ENCODE data around the gene NAALADL2.
A peak's percentile ranks its signal among the peaks of the same experiment; 100 is the strongest.
"Not testable (repeated sequence)": the region's sequence is repeated elsewhere in the genome, so short reads cannot be mapped to it uniquely, and the experiment has no call there.

Gene NAALADL2

DNA sequence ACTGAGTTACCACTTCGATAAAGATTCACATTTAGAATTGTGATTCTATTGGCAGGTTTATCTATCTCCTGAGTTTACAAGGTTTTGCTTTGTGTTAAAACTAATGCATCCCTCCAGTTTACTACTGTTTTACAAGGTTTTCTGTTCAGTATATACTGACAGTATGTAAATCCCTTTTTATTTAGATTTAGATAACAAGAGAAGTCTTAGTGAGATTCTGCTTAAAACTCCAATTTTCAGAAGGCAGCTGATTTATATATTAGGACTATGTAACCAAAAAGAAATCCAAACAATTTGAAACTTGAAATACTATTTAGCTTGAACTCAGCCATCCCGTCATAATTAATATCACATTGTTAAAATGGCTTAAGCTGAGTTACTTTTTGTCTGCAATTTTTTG is 619.2 kb downstream of the NAALADL2 start:
- DNase-seq (ENCODE audit: low read depth in 2 of 2), result no peak

DNA sequence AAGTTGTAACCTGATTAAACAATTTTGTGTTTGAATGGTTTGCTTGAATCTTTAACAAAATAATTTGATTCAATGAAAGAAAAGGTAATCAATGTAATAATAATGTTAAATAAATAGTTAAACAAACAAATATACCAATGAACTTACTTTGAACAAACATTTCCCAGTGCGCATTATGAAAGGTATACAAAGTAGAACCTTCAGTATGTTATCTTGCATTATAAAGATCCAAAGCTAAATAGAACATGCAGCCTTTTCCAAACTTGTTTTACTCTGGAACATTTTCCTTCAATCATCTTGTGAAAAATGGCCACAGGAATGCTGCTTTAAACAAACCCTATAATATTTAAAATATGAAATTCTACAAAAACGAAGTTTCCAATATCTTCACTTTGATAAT is 620.0 kb downstream of the NAALADL2 start:
- no peak for DNase-seq (ENCODE audit: low read depth in 2 of 2)

DNA sequence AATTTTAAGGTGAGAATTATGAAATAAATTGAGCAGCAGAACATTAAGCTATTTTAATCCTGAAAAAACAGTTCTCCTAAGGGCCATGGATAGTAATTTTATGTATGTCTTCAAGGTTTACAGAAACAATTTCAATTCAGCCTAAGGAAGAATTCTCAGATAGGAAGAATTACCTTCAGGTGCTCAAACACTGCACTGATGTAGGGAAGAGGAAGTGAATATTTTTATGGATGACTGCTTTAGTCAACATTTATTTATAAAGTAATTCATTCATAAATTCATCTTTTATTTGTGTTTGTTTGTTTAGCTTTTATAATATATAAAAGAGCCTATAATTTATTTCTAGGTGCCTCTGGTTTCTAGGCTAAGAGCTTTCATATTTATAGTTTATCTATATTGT is 620.7 kb downstream of the NAALADL2 start:
- no peak for DNase-seq (ENCODE audit: low read depth in 2 of 2)

DNA sequence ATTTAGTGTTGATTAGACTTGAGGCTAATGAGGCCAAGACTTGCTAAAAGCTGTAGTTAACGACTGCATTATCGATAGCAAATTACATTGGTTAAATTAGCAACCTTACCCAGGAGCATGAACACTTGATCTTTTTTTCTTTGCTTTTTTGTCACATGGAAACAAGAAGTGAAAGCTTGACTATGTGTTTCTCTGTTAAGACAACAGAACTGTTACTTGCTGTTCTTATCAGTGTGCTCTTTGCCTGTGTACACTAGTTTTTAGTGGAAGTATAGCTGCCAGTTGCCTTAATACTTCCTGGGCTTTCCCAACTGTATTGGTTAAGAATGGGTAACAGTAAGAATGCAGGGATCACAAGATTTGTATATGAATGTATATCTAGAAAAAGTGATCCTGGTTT is 625.5 kb downstream of the NAALADL2 start:
- no peak for DNase-seq (ENCODE audit: low read depth in 2 of 2)

DNA sequence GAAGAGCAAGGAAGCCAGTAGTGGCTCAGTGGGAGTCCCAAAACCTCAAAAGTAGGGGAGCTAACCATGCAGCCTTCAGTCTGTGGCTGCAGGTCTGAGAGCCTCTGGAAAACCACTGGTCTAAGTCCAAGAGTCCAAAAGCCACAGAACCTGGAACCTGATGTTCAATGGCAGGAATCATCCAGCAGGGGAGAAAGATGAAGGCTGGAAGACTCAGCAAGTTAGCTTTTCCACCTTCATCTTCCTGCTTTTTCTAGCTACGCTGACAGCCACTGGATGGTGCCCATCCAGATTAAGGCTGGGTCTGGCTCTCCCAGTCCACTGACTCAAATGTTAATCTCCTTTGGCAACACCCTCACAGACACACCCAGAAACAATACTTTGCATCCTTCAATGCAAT is 626.3 kb downstream of the NAALADL2 start:
- no peak for DNase-seq (ENCODE audit: low read depth in 2 of 2)

DNA sequence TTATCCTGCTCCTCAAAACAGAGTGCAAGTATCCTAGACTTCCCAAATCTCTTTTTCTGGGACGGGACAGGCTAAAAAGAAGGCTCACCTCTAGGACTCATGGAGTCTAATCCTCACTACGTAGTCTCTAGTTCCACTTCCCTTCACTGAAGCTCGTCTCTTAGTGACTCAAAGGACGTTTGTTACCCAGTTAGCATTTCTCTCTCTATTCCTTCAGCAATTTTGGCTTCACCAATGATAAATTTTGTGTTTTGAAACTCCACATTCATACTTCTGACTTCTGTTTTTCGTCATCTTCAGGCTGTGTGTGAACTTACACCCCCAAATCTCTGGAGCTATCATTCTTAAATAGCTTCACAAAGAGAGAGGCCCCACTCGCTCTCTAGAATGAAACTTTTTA is 627.1 kb downstream of the NAALADL2 start:
- no peak for DNase-seq (ENCODE audit: low read depth in 2 of 2)

DNA sequence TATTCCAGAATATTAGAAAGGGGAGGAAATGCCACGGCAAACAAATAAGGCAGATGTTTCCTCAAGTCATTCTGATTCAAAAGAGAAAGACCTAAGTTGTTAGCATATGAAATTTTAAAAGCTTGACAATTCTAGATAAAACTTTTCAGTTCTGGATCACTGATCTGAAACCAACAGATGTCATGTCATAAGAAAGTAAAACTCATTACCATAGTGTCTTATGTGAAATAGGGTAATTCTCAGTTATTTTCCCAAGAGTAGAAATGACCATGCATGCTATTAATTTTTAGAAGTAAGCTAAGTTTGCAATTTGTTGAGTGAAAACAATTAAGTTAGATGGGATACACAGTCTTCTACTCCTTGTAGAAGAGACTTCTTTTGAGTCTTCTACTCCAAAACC is 630.3 kb downstream of the NAALADL2 start:
- DNase-seq (ENCODE audit: low read depth in 2 of 2), result no peak

DNA sequence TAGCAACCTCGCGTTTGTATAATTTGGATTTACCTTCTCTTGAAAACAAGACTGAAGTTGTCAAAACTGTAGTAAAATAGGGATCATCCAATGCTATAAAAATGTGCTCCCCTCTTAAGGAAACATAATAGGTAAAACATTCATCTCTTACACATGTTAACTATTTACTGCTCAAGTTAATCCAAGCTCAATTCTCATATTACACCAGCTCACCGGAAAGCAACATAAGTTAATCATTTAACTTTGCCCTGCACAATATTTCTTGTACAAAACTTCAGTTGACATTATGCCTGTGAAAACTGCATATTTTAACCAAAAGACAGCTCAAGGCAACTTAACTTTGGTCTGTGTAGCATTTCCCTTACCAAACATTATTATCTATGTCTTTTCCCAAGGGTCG is 634.2 kb downstream of the NAALADL2 start:
- peak in 1 of 2 experiments; percentile 9 for DNase-seq (ENCODE audit: low read depth in 2 of 2)

DNA sequence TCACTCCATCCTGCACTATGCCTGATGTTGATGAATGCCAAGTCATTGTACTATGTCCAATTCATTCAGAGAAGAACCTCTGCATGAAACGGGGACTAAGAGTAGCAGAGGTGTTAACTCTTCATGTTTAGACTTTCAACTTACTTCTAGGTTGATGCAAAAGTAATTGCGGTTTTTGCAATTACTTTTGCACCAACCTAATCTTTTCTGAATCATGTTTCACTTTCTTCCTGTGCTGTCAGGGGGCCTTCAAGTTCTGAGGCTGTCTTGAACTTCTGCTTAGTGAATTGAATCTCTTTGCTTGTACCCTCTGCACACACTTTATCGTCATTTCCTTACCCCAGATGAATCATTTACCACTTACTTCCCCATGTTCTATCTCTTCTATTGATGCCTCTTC is 636.2 kb downstream of the NAALADL2 start:
- no peak for DNase-seq (ENCODE audit: low read depth in 2 of 2)

DNA sequence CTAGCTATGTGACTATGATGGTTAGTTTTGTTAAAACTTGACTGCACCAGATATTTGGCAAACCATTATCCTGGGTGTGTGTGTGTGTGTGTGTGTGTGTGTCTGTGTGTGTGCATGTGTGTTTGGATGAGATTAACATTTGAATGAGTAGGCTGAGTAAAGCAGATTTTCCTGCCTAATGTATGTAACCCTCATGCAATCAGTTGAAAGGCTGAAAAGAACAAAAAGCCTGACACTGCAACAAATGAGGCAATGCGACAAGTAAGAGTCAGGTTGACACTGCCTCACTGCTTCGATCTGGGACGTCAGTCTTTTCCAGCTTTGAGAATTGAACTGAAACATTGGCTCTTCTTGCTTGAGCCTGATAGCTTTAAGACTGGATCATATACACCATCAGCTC is 643.0 kb downstream of the NAALADL2 start:
- DNase-seq (ENCODE audit: low read depth in 2 of 2), result no peak

DNA sequence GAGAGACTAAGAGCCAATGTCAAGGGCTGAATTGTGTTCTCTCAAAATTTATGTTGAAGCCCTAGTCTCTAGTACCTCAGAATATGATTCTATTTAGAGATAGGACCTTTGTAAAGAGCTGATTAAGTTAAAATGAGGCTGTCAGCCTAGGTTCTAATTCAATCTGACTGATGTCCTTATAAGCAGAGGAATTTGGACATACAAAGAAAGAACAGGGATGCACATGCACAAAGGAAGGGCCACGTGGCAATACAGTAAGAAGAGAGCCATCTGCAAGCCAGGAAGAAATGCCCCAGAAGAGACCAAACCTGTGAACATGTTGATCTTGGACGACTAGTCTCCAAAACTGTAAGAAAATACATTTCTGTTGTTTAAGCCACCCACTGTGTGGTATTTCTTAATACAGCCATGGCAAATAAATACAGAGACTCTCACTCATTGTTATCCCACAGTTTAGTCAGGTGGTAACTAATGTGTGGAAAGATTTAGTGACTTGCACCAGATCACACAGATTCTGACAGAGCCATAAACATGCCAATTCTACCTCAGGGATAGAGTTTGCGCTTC is 652.2 kb downstream of the NAALADL2 start:
- DNase-seq (ENCODE audit: low read depth in 2 of 2), result no peak

DNA sequence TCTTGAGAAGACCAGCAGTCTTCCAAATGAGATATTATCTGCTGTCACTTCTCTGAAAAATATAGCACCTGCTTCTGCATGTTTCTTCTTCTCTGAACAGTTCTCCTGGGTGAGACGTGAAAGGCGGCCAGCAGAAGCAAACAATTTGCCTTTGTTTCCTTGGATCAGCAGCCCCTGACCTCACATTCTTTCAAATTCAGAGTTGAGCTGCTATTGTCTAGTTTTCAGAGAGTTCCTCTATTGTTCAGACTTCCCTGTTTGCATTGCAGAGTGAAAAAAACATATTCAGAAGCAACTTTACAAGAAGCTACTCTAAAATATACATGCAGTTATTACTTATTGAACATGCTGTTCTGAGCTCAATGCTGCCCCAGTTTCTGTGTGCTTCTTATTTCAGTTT is 653.6 kb downstream of the NAALADL2 start:
- no peak for DNase-seq (ENCODE audit: low read depth in 2 of 2)

DNA sequence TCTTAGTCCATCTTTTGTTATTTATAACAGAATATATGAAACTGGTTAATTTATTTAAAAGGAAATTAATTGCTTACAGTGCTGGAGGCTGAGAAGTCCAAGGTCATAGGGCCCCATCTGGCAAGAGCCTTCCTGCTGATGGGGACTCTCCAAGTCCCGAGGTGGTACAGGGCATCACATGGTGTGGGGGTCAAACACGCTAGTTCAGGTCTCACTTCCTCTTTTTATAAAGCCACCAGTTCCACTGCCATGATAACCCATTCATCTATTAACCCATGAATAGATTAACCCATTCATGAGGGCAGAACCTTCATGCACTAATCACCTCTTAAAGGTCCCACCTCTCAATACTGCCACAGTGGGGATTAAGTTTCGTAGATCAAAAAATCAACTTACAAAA is 659.3 kb downstream of the NAALADL2 start:
- DNase-seq (ENCODE audit: low read depth in 2 of 2), result no peak

DNA sequence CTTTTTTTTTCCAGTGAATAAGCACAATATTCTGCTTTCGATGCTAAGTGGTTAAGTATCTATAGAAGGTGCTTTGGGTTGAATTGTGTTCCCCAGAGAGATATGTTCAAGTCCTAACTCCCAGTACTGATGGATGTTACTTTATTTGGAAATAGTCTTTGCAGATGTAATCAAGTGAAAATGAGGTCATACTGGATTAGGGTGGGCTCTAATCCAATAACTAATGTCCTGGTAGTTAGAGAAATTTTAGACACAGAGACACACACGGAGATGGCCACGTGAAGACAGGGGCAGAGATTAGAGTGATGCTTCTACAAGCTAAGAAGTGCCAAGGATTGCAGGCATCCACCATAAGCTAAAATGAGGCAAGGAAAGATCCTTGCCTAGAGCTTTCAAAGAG is 662.3 kb downstream of the NAALADL2 start:
- DNase-seq (ENCODE audit: low read depth in 2 of 2), result no peak

DNA sequence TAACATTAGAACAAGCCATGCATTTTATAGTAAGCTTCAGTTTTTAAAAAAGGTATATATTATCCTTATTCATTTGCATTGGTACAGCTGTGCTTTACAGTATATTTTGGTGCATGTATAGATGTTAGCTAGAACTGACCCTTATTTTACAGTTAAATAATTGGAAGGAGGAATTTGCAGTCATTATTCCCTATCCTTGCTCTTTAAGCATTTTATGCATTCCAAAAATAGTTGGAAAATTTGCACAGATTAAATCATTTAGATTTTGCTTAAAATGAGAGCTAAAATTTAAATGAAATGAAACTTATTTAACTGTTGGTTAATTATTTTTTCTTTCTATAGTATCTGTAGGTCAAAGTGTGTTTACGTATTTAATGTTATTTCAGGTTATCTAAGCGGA is 667.1 kb downstream of the NAALADL2 start:
- no peak for DNase-seq (ENCODE audit: low read depth in 2 of 2)

DNA sequence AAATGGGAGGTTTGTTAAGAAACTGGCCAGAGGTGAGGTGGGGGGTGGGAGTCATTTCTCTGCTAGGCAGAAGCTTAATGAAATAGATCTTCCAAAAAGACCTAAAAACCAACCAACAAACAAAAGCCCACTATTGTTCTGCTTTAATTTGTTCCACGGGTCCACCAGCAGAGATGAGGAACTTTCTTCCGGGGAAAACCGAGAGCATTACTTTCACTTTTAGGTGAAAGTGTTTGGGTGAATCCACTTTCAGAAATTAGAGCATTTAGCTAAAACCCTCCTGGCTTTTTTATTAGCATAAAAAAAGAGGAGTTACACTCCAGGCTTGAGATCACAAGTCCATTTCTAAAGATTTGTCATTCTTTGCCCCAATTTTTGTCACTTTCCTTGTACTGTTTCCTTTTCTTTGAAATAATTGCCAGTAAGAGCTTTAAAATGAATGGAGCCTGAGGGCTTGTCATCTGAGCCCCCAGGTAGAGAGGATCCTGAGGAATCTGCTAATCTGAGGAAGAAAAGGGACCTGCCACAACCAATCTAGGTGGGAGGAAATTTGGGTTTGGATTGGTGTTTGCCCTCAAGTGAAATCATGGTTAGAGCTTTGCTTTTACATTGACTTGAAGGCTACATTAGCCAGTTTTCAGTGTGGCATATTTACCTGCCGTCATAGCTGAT is 667.6 kb downstream of the NAALADL2 start:
- no peak for DNase-seq (ENCODE audit: low read depth in 2 of 2)

DNA sequence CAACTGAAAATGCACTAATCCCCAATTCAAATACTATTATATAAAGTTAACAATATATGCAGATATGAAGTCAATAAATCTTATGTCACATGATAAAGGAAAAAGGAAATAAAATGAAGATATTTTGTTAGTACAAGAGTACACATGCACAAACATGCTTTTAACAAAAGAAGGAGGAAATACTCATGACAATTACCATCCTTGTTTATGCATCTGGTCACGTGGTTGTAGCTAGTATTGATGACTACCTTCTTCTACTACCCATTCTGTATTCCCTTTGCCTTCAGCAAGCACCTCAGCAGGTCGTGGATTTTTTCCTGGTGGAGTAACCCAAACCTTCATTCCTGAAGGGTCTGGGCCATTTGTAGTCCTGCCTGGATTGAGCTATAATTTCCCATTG is 669.6 kb downstream of the NAALADL2 start:
- not testable (repeated sequence) for DNase-seq (ENCODE audit: low read depth in 2 of 2)

DNA sequence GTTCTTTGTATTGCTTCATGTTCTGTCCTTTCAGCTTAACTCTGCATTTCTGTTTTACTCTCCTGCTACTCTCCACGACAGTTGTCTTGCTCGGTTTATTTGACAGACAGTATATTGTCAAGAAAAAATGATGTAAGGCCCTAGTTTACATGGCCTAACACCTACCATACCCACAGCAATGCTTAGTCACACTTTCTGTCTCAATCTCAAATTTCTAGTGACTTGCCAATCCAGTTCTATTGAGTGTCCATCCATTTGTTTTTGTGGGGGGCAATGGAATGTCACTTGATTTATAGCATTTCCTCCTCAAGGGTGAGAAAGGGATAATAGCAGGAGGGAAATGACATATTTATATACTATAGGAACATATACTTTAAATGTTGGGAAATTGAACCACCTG is 676.2 kb downstream of the NAALADL2 start:
- DNase-seq (ENCODE audit: low read depth in 2 of 2), result no peak

DNA sequence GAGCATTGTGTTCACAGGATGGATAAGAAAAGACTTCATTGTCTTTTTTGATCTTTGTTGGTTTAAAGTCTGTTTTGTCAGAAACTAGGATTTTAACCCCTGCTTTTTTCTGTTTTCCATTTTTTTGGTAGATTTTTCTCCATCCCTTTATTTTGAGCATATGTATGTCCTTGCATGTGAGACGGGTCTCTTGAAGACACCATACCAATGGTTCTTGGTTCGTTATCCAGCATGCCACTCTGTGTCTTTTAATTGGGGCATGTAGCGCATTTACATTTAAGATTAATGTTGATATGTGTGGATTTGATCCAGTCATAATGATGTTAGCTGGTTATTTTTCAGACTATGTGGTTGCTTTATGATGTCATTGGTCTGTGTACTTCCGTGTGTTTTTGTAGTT is 687.0 kb downstream of the NAALADL2 start:
- DNase-seq (ENCODE audit: low read depth in 2 of 2), result no peak

DNA sequence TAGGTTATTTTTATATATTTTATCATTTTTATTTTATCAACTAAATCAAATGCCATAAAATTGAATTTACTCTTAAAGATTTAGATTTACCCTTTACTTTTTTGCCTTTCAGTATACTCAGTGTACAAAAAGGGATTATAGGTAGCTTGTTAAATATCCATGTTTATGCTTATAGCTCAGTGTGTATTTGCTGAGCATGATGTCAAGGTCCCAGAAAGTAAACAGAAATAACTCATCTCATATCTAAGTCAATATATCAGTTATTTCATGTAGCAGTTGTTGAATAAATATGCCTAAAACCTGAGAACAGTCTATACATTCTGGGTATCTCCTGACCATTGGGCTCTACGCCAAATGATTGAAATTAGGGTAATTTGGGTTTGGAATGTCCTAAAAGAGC is 693.8 kb downstream of the NAALADL2 start:
- no peak for DNase-seq (ENCODE audit: low read depth in 2 of 2)

DNA sequence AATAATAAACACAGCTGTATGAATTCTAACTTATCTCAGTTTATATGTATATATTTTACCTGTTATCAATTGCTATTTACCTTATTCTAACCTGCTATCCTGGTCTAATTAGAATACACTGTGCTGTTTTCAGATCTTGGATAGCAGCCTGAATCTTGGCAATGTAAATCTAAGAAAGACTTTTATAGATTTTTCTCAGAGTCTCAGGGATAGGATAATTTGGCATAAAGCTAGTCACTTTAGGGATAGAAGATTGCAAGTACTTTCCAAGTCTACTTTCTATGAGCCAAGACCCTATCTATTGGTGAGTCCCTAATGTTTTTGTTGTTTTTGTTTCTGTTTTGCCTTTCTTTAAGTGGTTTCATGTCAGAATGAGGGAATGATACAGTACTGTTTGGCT is 695.7 kb downstream of the NAALADL2 start:
- DNase-seq (ENCODE audit: low read depth in 2 of 2), result no peak

DNA sequence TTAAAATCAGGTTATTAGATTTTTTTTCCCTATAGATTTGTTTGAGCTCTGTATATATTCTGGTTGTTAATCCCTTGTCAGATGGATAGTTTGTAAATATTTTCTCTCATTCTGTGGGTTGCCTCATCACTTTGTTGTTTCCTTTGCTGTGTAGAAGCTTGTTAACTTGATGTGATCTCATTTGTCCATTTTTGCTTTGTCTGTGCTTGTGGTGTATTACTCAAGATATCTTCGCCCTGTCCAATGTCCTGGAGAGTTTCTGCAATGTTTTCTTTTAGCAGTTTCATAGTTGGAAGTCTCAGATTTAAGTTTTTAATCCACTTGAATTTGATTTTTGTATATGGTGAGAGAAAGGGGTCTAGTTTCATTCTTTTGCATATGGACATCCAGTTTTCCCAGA is 699.1 kb downstream of the NAALADL2 start:
- DNase-seq (ENCODE audit: low read depth in 2 of 2), result no peak

DNA sequence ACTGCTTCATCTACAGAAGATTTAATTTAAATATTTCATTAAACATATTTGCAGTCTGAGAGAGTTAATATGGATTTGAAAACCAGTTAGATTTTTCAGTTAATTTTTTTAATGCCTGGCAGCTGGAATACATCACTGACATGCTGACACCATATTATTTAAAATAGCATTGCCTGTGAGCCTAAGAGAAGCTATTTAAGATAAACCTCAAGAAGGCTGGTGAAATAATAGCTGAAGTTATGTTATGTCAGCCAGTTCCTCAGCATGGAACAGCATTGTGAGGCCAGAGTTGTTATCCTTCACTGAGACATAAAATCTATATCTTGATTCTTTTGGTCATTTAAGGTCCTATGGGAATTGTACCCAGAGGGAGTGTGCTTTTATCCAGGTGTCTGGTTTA is 705.2 kb downstream of the NAALADL2 start:
- DNase-seq (ENCODE audit: low read depth in 2 of 2), result no peak

DNA sequence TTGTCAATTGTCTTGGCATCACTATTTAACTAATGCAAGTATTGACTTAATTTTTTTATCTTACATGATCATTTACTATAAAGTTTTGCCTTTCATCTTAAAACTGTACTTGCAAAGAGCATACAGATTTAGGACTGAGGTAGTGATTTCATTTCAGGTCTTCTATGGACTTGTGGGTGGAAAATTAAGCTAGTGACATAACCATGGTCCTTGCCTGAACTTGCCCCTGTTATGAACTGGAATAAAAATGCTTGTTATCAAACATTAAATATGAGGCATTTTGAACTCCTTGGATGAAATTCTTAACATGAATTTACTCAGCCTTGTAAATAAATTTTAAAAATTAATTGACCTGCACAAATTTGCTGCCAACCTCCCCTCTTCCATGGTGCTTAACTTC is 712.0 kb downstream of the NAALADL2 start:
- DNase-seq (ENCODE audit: low read depth in 2 of 2), result no peak
